GM23248 (cell line): ENCODE data around the gene ANKRD11.

Experiments used
- EZH2 ChIP-seq: fragments of 200-600 bp; sonication (generic); IDR thresholded peaks from 2 replicates; pipeline ENCODE4 v1.6.1; 2018; ENCODE audit warnings: antibody characterized with exemption, mild to moderate bottlenecking; ENCODE audit not compliant: insufficient read depth, poor library complexity, severe bottlenecking
- EZH2phosphoT487 ChIP-seq: fragments of 200-600 bp; sonication (generic); IDR thresholded peaks from 2 replicates; pipeline ENCODE4 v1.6.1; 2018; ENCODE audit warnings: antibody characterized with exemption, moderate library complexity, mild to moderate bottlenecking, low read depth; ENCODE audit not compliant: insufficient read depth

DNA sequence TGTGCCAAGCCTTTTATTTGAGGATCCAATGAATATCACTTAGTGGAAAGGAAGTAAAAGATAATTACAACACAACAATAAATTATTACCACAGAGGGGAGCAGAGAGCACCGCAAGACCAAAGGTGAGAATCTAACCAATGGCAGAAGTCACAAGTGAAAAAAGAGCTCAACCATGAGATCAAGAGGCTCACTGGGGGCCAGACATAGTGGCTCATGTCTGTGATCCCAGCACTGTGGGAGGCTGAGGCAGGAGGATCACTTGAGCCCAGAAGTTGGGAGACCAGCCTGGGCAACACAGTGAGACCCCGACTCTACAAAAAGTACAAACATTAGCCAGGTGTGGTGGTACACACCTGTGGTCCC lies 17.7 kb downstream of the ANKRD11 start:
- TF ChIP-seq EZH2 (no peak), EZH2phosphoT487 (no peak)
